GM21737 (cell line): ENCODE results near the gene BLTP3A.
"Not testable (repeated sequence)": the region's sequence is repeated elsewhere in the genome, so short reads cannot be mapped to it uniquely, and the experiment has no call there.

Experiments
- ATAC-seq: cut with Tn5 transposase; IDR thresholded peaks from one replicate; pipeline ENCODE4 v1.9.1; 2021; ENCODE audit warnings: mild to moderate bottlenecking, moderate library complexity; ENCODE audit not compliant: unreplicated experiment

The BLTP3A gene

GRCh38 chr6:34788111-34788510 lies 3.8 kb upstream of the BLTP3A start:
- ATAC-seq: no peak

GRCh38 chr6:34791164-34791700 lies 651 bp upstream of the BLTP3A start:
- peak; percentile 31 for ATAC-seq

- ATAC-seq: peak; percentile 11
These were observed 970 bp downstream of the BLTP3A start for GRCh38 chr6:34792605-34793500.

DNA sequence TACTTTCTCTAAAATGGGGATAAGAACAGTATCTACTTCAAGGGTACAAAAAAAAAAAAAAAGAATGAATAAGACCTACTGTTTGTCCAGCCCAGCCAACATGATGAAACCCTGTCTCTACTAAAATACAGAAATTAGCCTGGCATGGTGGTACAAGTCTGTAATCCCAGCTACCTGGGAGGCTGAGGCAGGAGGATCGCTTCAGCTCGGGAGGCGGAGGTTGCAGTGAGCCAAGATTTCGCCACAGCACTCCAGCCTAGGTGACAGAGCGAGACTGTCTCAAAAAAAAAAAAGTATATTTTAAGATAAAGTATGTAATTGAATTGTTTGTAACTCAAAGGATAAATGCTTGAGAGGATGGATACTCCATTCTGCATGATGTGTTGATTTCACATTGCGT lies 2.0 kb downstream of the BLTP3A start:
- no peak for ATAC-seq

DNA sequence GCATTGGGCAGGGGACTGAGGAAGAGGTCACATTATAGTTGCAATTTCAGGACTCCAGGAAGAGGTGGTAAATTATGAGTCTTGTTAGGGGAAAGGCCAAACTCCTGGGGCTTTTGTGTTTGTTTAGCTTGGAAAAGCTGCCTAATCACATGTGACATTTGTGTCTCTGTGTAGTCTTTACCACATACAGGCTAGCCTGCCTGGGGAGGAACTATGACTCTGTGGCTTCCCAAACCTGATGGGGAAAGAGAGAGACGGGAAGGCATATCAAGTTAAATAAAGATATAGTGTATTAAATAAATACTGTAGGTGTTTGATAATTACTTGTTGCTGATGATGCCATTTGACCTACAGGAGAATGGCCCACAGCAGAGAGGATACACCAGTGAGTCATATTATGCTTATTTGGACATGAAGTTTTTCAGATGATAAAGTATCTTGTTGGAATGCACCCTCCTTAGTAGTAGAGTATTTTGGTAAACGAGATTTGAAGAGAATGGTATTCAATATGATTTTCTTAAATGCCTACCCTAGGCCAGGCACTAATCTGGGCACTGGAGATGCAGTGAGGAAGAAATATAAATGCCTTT lies 4.0 kb downstream of the BLTP3A start:
- no peak for ATAC-seq

DNA sequence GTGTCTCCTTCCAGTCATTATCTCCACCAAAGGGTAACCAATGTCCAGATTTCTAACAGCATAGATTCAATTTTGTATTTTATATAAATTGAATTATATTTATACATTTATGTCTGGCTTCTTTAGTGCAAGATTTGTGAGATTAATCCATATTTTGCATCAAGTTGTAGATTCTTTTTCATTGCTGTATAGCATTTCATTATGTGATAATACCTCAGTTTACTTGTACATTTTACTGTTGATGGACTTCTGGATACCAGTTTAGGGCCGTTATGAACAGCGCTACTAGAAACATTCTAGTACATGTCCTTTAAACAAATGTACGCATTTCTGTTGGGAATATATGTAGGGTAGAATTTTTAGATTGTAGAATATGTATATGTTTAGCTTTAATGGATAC lies 6.2 kb downstream of the BLTP3A start:
- no peak for ATAC-seq

DNA sequence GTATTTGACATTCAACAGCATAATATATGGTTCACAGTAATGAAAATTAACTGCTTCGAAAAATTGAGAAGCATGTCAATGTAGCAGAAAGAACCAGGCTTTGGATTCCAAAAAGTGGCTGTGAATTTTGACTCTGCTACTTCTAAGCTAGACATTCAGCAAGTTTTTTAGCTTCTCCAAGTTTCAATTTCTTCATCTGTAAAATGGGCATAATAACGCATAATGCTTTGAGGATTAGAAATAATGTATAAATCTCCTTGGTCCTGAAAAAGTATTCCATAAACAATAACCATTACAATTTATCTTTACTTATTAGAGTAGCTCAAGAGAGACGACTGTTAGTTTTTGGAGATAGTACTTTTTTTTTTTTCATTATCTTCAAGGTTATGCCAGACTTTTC lies 7.7 kb downstream of the BLTP3A start:
- no peak for ATAC-seq

DNA sequence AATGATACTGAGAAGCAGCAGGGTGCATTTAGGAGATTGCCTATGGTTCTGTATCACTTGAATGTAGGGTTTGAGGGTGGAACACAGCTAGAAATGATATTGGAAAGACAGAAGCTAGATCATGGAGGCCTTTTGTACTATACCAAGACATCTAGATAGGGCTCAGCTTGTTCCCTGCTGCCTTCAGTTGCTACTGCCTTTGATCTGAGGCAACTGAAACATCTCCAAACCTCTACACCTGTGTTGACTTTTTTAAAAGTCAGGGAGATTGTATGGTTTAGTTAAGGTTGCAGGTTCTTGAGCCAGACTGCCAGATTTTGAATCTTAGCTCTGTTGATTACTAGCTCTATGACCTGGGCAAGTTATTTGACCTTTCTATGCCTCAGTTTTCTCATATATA lies 12.7 kb downstream of the BLTP3A start:
- ATAC-seq: no peak

DNA sequence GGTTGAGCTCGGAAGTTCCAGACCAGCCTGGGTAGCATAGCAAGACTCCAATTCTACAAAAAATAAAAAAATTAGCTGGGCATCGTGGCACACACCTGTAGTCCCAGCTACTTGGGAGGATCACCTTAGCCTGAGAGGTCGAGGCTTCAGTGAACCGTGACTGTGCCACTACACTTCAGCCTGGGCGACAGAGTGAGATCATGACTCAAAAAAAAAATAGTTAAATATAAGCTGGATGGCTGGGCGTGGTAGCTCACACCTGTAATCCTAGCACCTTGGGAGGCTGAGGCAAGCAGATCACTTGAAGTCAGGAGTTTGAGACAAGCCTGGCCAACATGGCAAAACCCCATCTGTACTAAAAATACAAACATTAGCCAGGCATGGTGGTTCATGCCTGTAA lies 13.2 kb downstream of the BLTP3A start:
- ATAC-seq: not testable (repeated sequence)

- no peak for ATAC-seq
These were observed 15.0 kb downstream of the BLTP3A start for GRCh38 chr6:34806738-34807453.

GRCh38 chr6:34808473-34808872 lies 16.6 kb downstream of the BLTP3A start:
- ATAC-seq: not testable (repeated sequence)

DNA sequence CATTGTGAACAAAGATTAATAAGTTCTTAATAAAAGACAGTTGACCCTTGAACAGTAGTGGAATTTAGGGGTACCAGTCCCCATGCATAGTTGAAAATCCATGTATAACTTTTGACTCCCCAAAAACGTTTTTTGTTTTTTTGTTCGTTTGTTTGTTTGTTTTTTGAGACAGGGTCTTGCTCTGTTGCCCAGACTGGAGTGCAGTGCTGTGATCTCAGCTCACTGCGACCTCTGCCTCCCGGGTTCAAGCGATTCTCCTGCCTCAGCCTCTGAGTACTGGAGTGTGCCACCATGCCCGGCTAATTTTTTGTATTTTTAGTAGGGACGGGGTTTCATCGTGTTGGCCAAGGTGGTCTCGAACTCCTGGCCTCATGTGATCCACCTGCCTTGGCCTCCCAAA lies 17.5 kb downstream of the BLTP3A start:
- not testable (repeated sequence) for ATAC-seq

GRCh38 chr6:34810017-34810882 lies 18.4 kb downstream of the BLTP3A start:
- ATAC-seq: no peak

GRCh38 chr6:34810936-34811632 lies 19.2 kb downstream of the BLTP3A start:
- ATAC-seq: peak; percentile 82

GRCh38 chr6:34813028-34813713 lies 21.3 kb downstream of the BLTP3A start:
- no peak for ATAC-seq

DNA sequence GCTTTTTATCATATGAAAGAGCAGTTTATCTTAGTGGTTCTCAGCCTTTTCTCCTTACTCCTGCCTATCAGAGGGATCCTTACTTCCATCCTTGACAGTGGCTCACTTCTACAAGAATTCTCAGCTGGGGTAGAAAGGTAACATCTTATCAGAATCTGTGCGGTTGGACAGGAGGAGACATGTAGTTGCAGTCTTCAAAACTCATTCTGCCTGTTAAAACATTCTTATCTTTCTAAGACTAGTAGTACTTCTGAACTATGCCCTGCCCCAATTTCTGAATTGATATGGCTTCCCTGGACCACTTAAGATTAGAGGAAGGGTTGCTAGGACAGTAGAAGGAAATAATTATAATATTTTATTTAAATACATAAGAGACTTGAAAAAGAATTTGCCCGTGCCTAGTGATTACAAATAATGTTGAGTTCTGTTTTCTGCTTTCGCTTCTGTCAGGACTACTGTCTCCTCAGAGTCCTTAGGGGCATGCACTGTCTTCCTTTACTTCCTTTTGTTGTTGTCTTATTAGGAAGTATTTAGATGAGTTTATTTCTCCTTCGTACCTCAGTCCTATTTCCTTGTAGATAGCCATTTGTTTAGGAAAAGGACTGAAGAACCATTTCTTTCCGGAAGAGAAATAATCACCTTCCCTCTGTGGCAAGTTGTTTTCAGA lies 24.9 kb downstream of the BLTP3A start:
- no peak for ATAC-seq

- ATAC-seq: no peak
These were observed 25.6 kb downstream of the BLTP3A start for GRCh38 chr6:34817446-34817845.

- not testable (repeated sequence) for ATAC-seq
These were observed 27.1 kb downstream of the BLTP3A start for GRCh38 chr6:34818872-34819570.
